Progenitor cell of endocrine pancreas (in vitro differentiated cells): ENCODE data around the gene CDH18. TPM values are rescaled to one million over a fixed set of nuclear protein-coding genes. Genes with fewer than 3 reads are reported as not detected.

Experiments used
- DNase-seq: peaks from one replicate; pipeline ENCODE4 v3.0.0; 2021; ENCODE audit warnings: low spot score; ENCODE audit not compliant: unreplicated experiment
- H3K27ac Mint-ChIP-seq: 2 replicates; pipeline ENCODE4 v1.8.0; 2021; ENCODE audit warnings: mild to moderate bottlenecking, moderate library complexity, mixed read lengths
- H3K27me3 Mint-ChIP-seq: 2 replicates; pipeline ENCODE4 v1.8.0; 2021; ENCODE audit warnings: mixed read lengths
- H3K36me3 Mint-ChIP-seq: 2 replicates; pipeline ENCODE4 v1.8.0; 2022; ENCODE audit warnings: mixed read lengths; ENCODE audit not compliant: insufficient read depth
- H3K4me1 Mint-ChIP-seq: 2 replicates; pipeline ENCODE4 v1.8.0; 2021; ENCODE audit warnings: low read depth, mixed read lengths
- H3K4me3 Mint-ChIP-seq: 2 replicates; pipeline ENCODE4 v1.8.0; 2021; ENCODE audit warnings: low read depth, mild to moderate bottlenecking, moderate library complexity, mixed read lengths
- H3K9me3 Mint-ChIP-seq: 2 replicates; pipeline ENCODE4 v1.8.0; 2021; ENCODE audit warnings: low read depth, mixed read lengths
- total RNA-seq: library from RNA; stranded (reverse); gene quantifications from 2 replicates; pipeline ENCODE4 v1.2.1, GENCODE V29; 2021
- TF ChIP-seq, protein P1 (sequence below): fragments of 200-600 bp; sonication (generic); IDR thresholded peaks from one replicate; pipeline ENCODE4 v1.5.0; 2021; ENCODE audit warnings: antibody characterized with exemption, mild to moderate bottlenecking; ENCODE audit not compliant: unreplicated experiment

Gene CDH18
- total RNA-seq, 1 donor from 2014 or later: 1.9 TPM

DNA sequence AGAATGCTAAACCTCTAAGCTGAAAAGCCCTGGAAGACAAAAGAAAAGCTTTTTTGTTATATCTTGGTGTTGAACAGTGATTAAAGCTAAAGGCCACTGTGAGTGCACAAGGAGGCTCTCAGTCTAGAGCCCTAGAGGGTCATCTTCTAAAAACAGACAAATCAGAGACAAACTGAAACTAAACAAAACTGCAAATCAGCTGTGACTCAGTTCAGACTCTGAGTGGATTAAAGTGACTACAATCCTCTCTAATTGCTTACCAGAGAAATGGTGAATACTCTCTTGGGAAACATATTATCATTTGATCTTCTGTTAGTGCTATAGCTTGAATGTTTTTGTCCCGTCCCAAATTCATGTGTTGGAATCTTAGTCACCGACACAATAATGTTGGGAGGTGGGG lies 491.9 kb downstream of the CDH18 start:
- Mint-ChIP-seq H3K27me3 (peaks cover 3% of the 10 kb centered on the region), H3K9me3 (no peaks in the 10 kb centered on the region), H3K4me3 (no peak overlapping the region), H3K4me1 (no peaks in the 10 kb centered on the region), H3K36me3 (no peaks in the 10 kb centered on the region), H3K27ac (no peak overlapping the region)
- TF ChIP-seq, protein P1, sequence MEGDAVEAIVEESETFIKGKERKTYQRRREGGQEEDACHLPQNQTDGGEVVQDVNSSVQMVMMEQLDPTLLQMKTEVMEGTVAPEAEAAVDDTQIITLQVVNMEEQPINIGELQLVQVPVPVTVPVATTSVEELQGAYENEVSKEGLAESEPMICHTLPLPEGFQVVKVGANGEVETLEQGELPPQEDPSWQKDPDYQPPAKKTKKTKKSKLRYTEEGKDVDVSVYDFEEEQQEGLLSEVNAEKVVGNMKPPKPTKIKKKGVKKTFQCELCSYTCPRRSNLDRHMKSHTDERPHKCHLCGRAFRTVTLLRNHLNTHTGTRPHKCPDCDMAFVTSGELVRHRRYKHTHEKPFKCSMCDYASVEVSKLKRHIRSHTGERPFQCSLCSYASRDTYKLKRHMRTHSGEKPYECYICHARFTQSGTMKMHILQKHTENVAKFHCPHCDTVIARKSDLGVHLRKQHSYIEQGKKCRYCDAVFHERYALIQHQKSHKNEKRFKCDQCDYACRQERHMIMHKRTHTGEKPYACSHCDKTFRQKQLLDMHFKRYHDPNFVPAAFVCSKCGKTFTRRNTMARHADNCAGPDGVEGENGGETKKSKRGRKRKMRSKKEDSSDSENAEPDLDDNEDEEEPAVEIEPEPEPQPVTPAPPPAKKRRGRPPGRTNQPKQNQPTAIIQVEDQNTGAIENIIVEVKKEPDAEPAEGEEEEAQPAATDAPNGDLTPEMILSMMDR: no peak
- no peak for DNase-seq

DNA sequence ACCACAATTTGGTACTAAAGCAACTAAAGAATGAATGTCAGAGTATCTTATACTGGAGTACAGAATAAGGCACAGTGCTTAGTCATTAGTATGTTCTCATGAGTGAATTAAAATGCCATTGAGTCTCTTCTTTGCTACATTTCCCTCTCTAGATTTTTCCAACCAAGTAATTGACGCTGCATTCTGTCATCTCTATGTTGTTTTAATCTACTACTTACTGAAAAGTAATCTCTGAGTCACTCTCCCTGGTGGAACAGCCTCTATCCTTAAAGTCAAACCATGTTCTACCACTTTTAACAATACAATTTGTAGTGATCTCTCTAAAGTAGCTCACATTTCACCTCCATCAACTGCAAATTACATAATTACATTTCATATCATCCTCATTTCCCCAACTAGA lies 495.1 kb downstream of the CDH18 start:
- H3K4me3 Mint-ChIP-seq: no peak overlapping the region

DNA sequence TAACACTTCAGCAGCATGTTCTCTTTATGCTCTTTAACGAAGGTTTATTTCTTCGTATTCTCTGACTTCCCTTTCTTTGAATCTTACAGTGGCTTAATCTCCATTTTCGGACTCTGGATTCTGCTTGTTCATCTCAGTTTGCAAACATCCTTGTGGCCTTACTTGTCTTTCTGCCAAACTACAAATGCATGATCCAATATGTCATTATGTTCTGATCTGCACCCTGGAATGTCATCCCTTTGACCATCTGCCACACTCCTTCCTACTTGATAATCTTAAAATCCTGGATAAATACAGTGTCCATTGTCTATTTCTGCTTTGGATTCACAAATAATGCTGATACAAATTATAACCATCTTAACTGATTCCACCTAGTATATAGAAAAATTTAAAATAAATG lies 499.2 kb downstream of the CDH18 start:
- Mint-ChIP-seq H3K4me1 (peaks cover 4% of the 10 kb centered on the region), H3K9me3 (no peaks in the 10 kb centered on the region), H3K27me3 (peaks cover 13% of the 10 kb centered on the region), H3K4me3 (no peak overlapping the region), H3K27ac (no peak overlapping the region), H3K36me3 (no peaks in the 10 kb centered on the region)
- no peak for DNase-seq
- TF ChIP-seq, protein P1: no peak

More for the DNA sequence above, 495.1 kb downstream of the CDH18 start:
- Mint-ChIP-seq H3K27ac (no peak overlapping the region), H3K4me1 (peaks cover 1% of the 10 kb centered on the region), H3K9me3 (no peaks in the 10 kb centered on the region), H3K36me3 (no peaks in the 10 kb centered on the region), H3K27me3 (peaks cover 11% of the 10 kb centered on the region)
- no peak for DNase-seq
- TF ChIP-seq, protein P1: no peak

DNA sequence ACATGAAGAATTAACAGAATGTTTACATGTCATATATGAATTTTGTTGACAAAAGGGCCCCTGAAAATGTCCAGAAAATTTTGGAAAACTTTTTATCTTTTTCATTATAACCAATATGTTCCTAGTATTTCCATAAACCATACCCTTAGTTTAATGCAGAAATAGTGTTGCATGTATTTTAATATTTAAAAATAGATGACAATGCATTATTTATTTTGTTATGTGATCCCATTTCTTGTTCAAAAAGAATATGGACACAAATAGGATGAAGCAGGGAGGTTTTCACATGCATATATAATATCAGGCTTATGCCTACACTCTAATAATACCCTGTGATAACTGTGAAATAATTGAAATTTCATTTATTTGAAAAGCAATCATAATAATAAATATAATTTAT lies 500.5 kb downstream of the CDH18 start:
- Mint-ChIP-seq H3K9me3 (no peaks in the 10 kb centered on the region), H3K27me3 (peaks cover 13% of the 10 kb centered on the region), H3K4me1 (peaks cover 4% of the 10 kb centered on the region), H3K4me3 (no peak overlapping the region), H3K36me3 (no peaks in the 10 kb centered on the region), H3K27ac (no peak overlapping the region)
- DNase-seq: no peak
- TF ChIP-seq, protein P1: no peak

DNA sequence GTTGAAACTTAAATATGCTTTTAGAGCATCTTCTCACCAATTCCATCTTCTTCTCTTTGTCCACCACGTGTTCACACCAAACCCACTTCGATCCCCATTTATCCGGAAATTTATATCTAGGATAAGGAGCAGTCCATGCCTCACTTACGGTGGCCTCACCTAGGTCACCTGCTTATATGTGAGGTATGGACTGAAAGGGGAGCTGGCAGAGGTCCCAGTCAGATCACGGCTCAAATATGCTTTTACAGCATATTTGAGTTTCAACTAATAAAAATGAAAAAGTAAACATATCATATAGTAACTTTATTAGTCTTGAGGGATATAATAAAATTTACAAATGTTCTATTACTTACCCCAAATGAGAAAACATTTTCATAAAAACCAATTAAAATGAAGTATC lies 508.4 kb downstream of the CDH18 start:
- Mint-ChIP-seq H3K27ac (no peak overlapping the region), H3K9me3 (no peaks in the 10 kb centered on the region), H3K4me3 (no peak overlapping the region), H3K36me3 (no peaks in the 10 kb centered on the region), H3K27me3 (peaks cover 5% of the 10 kb centered on the region), H3K4me1 (peaks cover 3% of the 10 kb centered on the region)
- no peak for DNase-seq
- TF ChIP-seq, protein P1: no peak
